ENCODE results near the gene HS3ST4. TPM values are rescaled to one million over a fixed set of nuclear protein-coding genes. Genes with fewer than 3 reads are reported as not detected.

The HS3ST4 gene
- total RNA-seq, 1 donor: not detected

GRCh38 chr16:26108836-26109505 lies 417.2 kb downstream of the HS3ST4 start:
- Histone ChIP-seq H3K9me3 (ENCODE audit: low read depth, low read length) (no peaks in the 10 kb centered on the region), H3K79me2 (ENCODE audit: insufficient read depth, low read length) (no peaks in the 10 kb centered on the region), H3K4me3 (ENCODE audit: insufficient read depth, low read length) (no peak overlapping the region), H3K27ac (ENCODE audit: low read depth, low read length) (no peak overlapping the region), H3K4me1 (ENCODE audit: insufficient read depth, low read length) (no peaks in the 10 kb centered on the region), H3K36me3 (ENCODE audit: insufficient read depth, low read length) (no peaks in the 10 kb centered on the region), H4K20me1 (ENCODE audit: insufficient read depth, low read length) (no peaks in the 10 kb centered on the region), H3K4me2 (ENCODE audit: insufficient read depth, low read length) (no peak overlapping the region), H2AFZ (ENCODE audit: low read length) (no peak overlapping the region), H3K27me3 (ENCODE audit: insufficient read depth, low read length) (no peaks in the 10 kb centered on the region)
- no peak for TF ChIP-seq CTCF (IDR thresholded peaks at IDR 0.05; ENCODE audit: extremely low read depth, low read depth, low read length)
- no peak for DNase-seq (ENCODE audit: insufficient read length, low spot score, missing footprints)

- H2AFZ ChIP-seq (ENCODE audit: low read length): no peak overlapping the region
- no peaks in the 10 kb centered on the region for H4K20me1 ChIP-seq (ENCODE audit: insufficient read depth, low read length)
- no peaks in the 10 kb centered on the region for H3K27me3 ChIP-seq (ENCODE audit: insufficient read depth, low read length)
- no peaks in the 10 kb centered on the region for H3K4me1 ChIP-seq (ENCODE audit: insufficient read depth, low read length)
- no peak overlapping the region for H3K4me2 ChIP-seq (ENCODE audit: insufficient read depth, low read length)
- H3K36me3 ChIP-seq (ENCODE audit: insufficient read depth, low read length): no peaks in the 10 kb centered on the region
- H3K79me2 ChIP-seq (ENCODE audit: insufficient read depth, low read length): no peaks in the 10 kb centered on the region
- no peak overlapping the region for H3K27ac ChIP-seq (ENCODE audit: low read depth, low read length)
- no peak for TF ChIP-seq CTCF (IDR thresholded peaks at IDR 0.05; ENCODE audit: extremely low read depth, low read depth, low read length)
- DNase-seq (ENCODE audit: insufficient read length, low spot score, missing footprints): no peak
- no peaks in the 10 kb centered on the region for H3K9me3 ChIP-seq (ENCODE audit: low read depth, low read length)
- no peak overlapping the region for H3K4me3 ChIP-seq (ENCODE audit: insufficient read depth, low read length)
These were observed 420.1 kb downstream of the HS3ST4 start for GRCh38 chr16:26111900-26112299.

GRCh38 chr16:26118575-26118974 lies 426.8 kb downstream of the HS3ST4 start:
- H4K20me1 ChIP-seq (ENCODE audit: insufficient read depth, low read length): no peaks in the 10 kb centered on the region
- H3K36me3 ChIP-seq (ENCODE audit: insufficient read depth, low read length): no peaks in the 10 kb centered on the region
- no peaks in the 10 kb centered on the region for H3K27me3 ChIP-seq (ENCODE audit: insufficient read depth, low read length)
- no peaks in the 10 kb centered on the region for H3K4me1 ChIP-seq (ENCODE audit: insufficient read depth, low read length)
- no peak overlapping the region for H3K4me2 ChIP-seq (ENCODE audit: insufficient read depth, low read length)
- H3K79me2 ChIP-seq (ENCODE audit: insufficient read depth, low read length): no peaks in the 10 kb centered on the region
- TF ChIP-seq CTCF (IDR thresholded peaks at IDR 0.05; ENCODE audit: extremely low read depth, low read depth, low read length): no peak
- H3K4me3 ChIP-seq (ENCODE audit: insufficient read depth, low read length): no peak overlapping the region
- H2AFZ ChIP-seq (ENCODE audit: low read length): no peak overlapping the region
- H3K27ac ChIP-seq (ENCODE audit: low read depth, low read length): no peak overlapping the region
- no peak for DNase-seq (ENCODE audit: insufficient read length, low spot score, missing footprints)
- no peaks in the 10 kb centered on the region for H3K9me3 ChIP-seq (ENCODE audit: low read depth, low read length)

GRCh38 chr16:26120729-26121128 lies 429.0 kb downstream of the HS3ST4 start:
- Histone ChIP-seq H3K27me3 (ENCODE audit: insufficient read depth, low read length) (no peaks in the 10 kb centered on the region), H3K27ac (ENCODE audit: low read depth, low read length) (no peak overlapping the region), H3K9me3 (ENCODE audit: low read depth, low read length) (no peaks in the 10 kb centered on the region), H3K36me3 (ENCODE audit: insufficient read depth, low read length) (no peaks in the 10 kb centered on the region), H3K4me2 (ENCODE audit: insufficient read depth, low read length) (no peak overlapping the region), H2AFZ (ENCODE audit: low read length) (no peak overlapping the region), H3K79me2 (ENCODE audit: insufficient read depth, low read length) (no peaks in the 10 kb centered on the region), H3K4me3 (ENCODE audit: insufficient read depth, low read length) (no peak overlapping the region), H3K4me1 (ENCODE audit: insufficient read depth, low read length) (no peaks in the 10 kb centered on the region), H4K20me1 (ENCODE audit: insufficient read depth, low read length) (no peaks in the 10 kb centered on the region)
- TF ChIP-seq CTCF (IDR thresholded peaks at IDR 0.05; ENCODE audit: extremely low read depth, low read depth, low read length): no peak
- no peak for DNase-seq (ENCODE audit: insufficient read length, low spot score, missing footprints)

Data from osteoblast (primary cell).